ENCODE measurements around the gene RAB17.
"Not testable (repeated sequence)": the region's sequence is repeated elsewhere in the genome, so short reads cannot be mapped to it uniquely, and the experiment has no call there.

RAB17 gene

DNA sequence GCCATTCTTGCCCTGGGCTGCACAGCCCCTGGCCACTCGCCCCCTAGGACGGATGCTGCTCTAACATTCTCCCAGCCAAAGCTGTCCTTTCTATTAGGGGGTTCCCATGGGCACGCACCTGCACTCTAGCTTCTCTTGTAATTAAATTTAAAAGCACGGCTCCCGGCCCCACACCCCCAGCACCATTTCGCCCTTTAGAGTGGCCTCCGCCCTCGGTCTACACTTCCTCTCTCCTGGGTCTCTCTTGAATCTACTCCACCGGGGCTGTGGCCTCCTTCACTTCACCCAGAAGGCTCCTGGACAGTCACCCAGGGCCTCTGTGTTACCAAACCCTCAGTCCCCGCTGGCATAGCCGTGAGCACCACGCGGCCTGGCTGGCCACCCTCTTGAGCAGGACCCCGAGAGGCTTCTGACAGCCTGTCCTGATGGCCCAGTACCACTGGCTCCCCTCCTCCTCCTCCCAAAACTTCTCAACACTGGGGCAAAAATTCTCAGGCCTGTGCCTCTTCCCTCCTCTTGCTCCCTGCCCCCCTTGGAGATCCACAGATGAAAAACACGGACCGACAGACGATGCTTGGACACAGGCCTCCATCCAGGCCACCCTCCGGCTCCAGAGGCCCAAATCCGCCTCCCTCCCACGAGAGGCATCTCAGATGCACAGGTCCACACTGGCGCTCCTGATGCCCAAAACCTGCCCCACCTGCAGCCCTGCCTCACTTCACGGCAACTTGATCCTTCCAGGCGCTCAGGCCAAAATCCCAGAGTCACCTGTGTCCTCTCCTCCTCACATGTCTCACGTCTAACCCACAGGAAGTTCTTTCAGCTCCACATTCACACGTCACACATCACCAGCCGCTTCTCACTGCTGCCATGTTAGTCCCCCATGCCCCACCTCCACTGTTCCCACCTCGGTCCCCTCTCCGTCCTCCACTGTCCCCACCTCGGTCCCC, 6.9 kb upstream of the RAB17 start:
- TF ChIP-seq, protein P1, sequence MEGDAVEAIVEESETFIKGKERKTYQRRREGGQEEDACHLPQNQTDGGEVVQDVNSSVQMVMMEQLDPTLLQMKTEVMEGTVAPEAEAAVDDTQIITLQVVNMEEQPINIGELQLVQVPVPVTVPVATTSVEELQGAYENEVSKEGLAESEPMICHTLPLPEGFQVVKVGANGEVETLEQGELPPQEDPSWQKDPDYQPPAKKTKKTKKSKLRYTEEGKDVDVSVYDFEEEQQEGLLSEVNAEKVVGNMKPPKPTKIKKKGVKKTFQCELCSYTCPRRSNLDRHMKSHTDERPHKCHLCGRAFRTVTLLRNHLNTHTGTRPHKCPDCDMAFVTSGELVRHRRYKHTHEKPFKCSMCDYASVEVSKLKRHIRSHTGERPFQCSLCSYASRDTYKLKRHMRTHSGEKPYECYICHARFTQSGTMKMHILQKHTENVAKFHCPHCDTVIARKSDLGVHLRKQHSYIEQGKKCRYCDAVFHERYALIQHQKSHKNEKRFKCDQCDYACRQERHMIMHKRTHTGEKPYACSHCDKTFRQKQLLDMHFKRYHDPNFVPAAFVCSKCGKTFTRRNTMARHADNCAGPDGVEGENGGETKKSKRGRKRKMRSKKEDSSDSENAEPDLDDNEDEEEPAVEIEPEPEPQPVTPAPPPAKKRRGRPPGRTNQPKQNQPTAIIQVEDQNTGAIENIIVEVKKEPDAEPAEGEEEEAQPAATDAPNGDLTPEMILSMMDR (IDR thresholded peaks at IDR 0.05; ENCODE audit: insufficient read depth, low read length, missing control alignments) = no peak
- POLR2A ChIA-PET = no interaction called here
- CTCF ChIA-PET = interaction anchor here (0.7 to 0.9 kb wide), 2 partner anchors 9 to 26 kb away, joined by 3 read pairs; no protein-coding TSS in a partner anchor
- no peak overlapping the region for H3K4me3 ChIP-seq (ENCODE audit: low read depth, low read length)
- DNase-seq (ENCODE audit: low read depth, low spot score) = no peak

DNA sequence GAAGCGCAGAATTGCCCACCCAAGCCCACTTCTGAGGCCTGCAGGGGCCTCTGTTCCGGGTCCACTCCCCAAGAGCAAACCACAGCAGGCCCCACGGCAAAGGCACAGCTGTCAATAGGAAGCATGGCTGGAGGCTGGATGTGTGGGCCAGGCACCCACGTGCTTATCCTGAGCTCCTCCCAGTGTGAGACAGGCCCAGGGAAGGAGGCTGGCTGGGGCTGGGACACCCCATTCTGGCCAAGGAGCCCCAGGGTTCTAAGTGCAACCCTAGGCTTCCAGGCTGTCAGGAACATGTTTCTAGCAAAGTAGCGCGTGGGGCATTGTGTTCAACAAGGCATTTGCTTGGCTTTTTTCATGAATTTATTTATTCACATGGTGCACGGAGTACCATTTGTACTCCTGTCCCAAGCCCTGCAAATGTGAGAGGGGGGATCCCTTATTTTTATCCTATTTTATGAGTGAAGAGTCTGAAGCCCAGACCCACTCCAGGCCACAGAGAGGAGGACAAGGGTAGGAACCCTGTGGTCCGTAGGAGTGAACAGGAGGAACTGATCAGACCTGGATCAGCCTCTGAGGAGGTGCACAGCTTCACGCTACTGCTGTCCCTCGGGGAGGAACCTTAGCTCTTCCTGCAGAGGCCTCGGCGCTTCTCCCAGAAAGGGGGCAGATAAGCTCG, 6.1 kb upstream of the RAB17 start:
- no peak for DNase-seq (ENCODE audit: low read depth, low spot score)
- POLR2A ChIA-PET = no interaction called here
- CTCF ChIA-PET = interaction anchor here (0.7 to 0.9 kb wide), 2 partner anchors 8 to 25 kb away, joined by 3 read pairs; no protein-coding TSS in a partner anchor
- TF ChIP-seq, protein P1 (IDR thresholded peaks at IDR 0.05; ENCODE audit: insufficient read depth, low read length, missing control alignments) = no peak
- H3K4me3 ChIP-seq (ENCODE audit: low read depth, low read length) = no peak overlapping the region

DNA sequence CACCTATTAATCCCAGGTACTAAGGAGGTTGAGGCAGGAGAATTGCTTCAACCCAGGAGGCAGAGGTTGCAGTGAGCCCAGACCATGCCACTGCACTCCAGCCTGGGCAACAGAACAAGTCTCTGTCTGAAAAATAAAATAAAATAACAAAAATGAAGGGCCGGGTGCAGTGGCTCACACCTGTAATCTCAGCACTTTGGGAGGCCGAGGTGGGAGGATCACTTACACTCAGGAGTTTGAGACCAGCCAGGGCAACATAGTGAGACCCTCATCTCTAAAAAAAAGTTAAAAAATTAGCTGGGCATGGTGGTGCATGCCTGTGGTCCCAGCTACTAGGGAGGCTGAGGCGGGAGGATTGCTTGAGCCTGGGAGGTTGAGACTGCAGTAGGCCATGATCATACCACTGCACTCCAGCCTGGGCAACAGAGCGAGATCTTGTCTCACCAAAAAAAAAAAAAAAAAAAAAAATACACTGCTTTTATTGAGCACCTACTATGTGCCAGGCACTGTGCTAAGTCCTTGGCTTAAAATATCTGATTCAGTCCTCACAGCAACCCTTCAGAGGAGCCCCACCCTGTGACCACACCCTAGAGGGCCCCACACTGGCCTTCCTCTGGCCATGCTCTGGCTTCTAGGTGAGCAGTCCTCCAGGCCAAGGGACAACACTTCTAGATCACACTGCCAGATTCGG, 5.4 kb upstream of the RAB17 start:
- POLR2A ChIA-PET; H3K4me3 ChIP-seq (ENCODE audit: low read depth, low read length); DNase-seq (ENCODE audit: low read depth, low spot score); CTCF ChIA-PET: not testable (repeated sequence)

DNA sequence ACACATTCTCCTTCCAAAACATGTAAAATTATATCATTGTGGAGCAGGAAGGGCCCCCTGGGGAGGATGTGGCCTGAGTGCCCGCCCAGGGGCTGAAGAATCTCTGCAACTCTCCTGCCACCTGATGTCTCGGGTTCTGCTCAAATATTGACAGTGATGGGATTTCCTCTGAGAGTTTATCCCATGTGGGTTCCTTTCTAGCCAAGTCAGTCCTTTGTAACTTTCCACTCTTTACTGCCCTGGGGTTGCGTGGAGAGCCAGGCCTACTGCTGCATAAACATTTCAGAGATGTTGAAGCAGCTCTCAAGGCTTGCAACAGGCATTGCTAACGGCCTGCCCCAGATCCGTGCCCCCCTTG, 4.0 kb upstream of the RAB17 start:
- POLR2A ChIA-PET = no interaction called here
- H3K4me3 ChIP-seq (ENCODE audit: low read depth, low read length) = no peak overlapping the region
- TF ChIP-seq, protein P1 (IDR thresholded peaks at IDR 0.05; ENCODE audit: insufficient read depth, low read length, missing control alignments) = no peak
- DNase-seq (ENCODE audit: low read depth, low spot score) = no peak
- CTCF ChIA-PET = no interaction called here

DNA sequence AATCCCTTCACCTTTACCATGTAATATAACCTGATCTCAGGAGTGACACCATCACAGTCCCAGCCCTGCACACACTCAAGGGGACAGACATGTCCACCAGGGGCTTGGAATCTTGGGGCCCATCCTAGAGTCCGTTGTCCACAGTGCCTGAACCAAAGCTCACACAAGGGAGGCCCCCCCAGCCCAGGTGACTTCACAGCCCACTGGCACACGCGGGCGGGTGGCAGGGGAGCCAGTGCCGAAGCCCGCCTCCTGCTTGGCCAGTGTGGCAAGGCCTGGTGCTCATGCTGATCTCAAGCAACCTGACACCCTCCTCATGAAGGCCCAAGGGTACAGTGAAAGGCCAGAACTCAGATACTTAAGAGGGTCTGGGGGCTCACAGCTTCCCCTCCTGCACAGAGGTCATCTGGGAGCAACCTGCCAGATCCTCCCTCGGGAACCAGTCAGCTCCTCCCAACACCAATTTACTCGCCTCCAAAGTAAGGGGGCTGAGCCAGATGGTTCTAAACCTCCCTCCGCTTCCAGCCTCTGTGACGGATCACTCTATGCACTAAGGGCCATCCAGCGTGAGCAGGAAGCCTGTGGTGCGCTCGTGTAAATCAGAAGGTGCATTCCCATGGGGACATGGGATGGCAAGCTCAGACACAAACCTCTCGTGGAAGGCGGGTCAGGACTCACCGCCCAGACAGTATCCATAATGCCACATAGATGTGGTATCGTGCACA, 3.2 kb upstream of the RAB17 start:
- ChIA-PET POLR2A (no interaction called here), CTCF (interaction anchor here (4.4 kb wide), 1 partner anchor 12 kb away, joined by 18 read pairs; no protein-coding TSS in a partner anchor)
- DNase-seq (ENCODE audit: low read depth, low spot score) = no peak
- H3K4me3 ChIP-seq (ENCODE audit: low read depth, low read length) = no peak overlapping the region
- TF ChIP-seq, protein P1 (IDR thresholded peaks at IDR 0.05; ENCODE audit: insufficient read depth, low read length, missing control alignments) = no peak

DNA sequence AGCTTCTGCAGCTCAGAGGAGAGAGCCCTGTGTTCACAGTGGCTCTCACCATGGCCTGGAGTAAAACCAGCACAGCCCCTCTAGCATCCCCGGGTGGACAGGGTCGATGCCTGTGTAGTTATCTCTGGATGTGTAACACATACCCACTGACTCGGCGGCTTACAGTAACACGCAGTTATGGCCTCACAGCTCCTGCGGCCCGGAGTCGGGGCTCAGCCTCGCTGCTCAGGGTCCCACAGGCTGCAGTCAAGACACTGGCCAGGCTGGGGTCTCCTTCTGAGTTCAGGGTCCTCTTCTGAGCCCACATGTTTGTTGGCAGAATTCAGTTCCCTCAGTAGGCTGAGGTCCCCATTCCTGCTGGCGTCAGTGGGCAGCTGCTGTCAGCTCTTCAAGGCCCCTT, 2.5 kb upstream of the RAB17 start:
- ChIA-PET CTCF (interaction anchor here (1.2 to 4.4 kb wide), 3 partner anchors 12 to 152 kb away, joined by 4 to 18 read pairs (median 8); no protein-coding TSS in a partner anchor), POLR2A (no interaction called here)
- DNase-seq (ENCODE audit: low read depth, low spot score) = no peak
- no peak overlapping the region for H3K4me3 ChIP-seq (ENCODE audit: low read depth, low read length)
- TF ChIP-seq, protein P1 (IDR thresholded peaks at IDR 0.05; ENCODE audit: insufficient read depth, low read length, missing control alignments) = no peak

Measured in AG04449 (cell line).